DOHH2 (cell line): Measurements from ENCODE around the gene PEX14.

ENCODE experiments used
- H3F3A ChIP-seq: fragments of 200-600 bp; sonication (generic), shearing (Covaris generic); 2 replicates; pipeline ENCODE4 v1.6.0; 2016; ENCODE audit warnings: antibody characterized with exemption, mild to moderate bottlenecking; ENCODE audit not compliant: control insufficient read depth, insufficient read depth
- H3K27ac ChIP-seq: fragments of 200-600 bp; sonication (generic); 2 replicates; pipeline ENCODE4 v1.5.1; 2014; ENCODE audit warnings: low read depth, mild to moderate bottlenecking, low read length, moderate library complexity
- H3K27me3 ChIP-seq: fragments of 200-600 bp; sonication (generic); 2 replicates; pipeline ENCODE4 v1.6.1; 2014; ENCODE audit warnings: mild to moderate bottlenecking, low read length, mixed read lengths; ENCODE audit not compliant: control insufficient read depth
- H3K36me3 ChIP-seq: fragments of 200-600 bp; sonication (generic); 2 replicates; pipeline ENCODE4 v1.6.1; 2014; ENCODE audit warnings: mild to moderate bottlenecking, low read length, moderate library complexity, mixed read lengths; ENCODE audit not compliant: control insufficient read depth
- H3K4me1 ChIP-seq: fragments of 200-600 bp; sonication (generic); 2 replicates; pipeline ENCODE4 v1.6.1; 2014; ENCODE audit warnings: mild to moderate bottlenecking, low read length, mixed read lengths; ENCODE audit not compliant: control insufficient read depth
- H3K4me2 ChIP-seq: fragments of 200-600 bp; sonication (generic); 2 replicates; pipeline ENCODE4 v1.6.0; 2014; ENCODE audit warnings: mild to moderate bottlenecking, low read length, moderate library complexity
- H3K4me3 ChIP-seq: fragments of 200-600 bp; sonication (generic); 2 replicates; pipeline ENCODE4 v1.5.1; 2014; ENCODE audit warnings: mild to moderate bottlenecking, low read length, mixed read lengths
- H3K79me2 ChIP-seq: fragments of 200-600 bp; sonication (generic); 2 replicates; pipeline ENCODE4 v1.6.1; 2014; ENCODE audit warnings: mild to moderate bottlenecking, low read length, mixed read lengths; ENCODE audit not compliant: control insufficient read depth
- H3K9me2 ChIP-seq: fragments of 200-600 bp; sonication (generic); replicated peaks from 2 replicates; pipeline ENCODE4 v1.6.1; 2014; ENCODE audit warnings: mild to moderate bottlenecking, low read length, mixed read lengths; ENCODE audit not compliant: control insufficient read depth
- H3K9me3 ChIP-seq: fragments of 200-600 bp; sonication (generic); 2 replicates; pipeline ENCODE4 v1.6.1; 2014; ENCODE audit warnings: antibody characterized with exemption, low read length, mixed read lengths; ENCODE audit not compliant: control insufficient read depth, insufficient read depth
- H4K20me1 ChIP-seq: fragments of 200-600 bp; sonication (generic); 2 replicates; pipeline ENCODE4 v1.6.0; 2014; ENCODE audit warnings: low read depth, mild to moderate bottlenecking, antibody characterized with exemption, low read length, moderate library complexity; ENCODE audit not compliant: control insufficient read depth, insufficient read depth
- EZH2phosphoT487 ChIP-seq: fragments of 200-600 bp; sonication (generic); IDR thresholded peaks from 2 replicates; pipeline ENCODE4 v1.6.1; 2017; ENCODE audit warnings: borderline replicate concordance, mild to moderate bottlenecking, antibody characterized with exemption, low read length, moderate library complexity, mixed read lengths
- TF ChIP-seq, protein P1 (sequence below): fragments of 200-600 bp; sonication (generic); IDR thresholded peaks from one replicate; pipeline ENCODE4 v1.5.1; 2014; ENCODE audit warnings: antibody characterized with exemption, mild to moderate bottlenecking, low read depth, low read length; ENCODE audit not compliant: poor library complexity, severe bottlenecking

The PEX14 gene

DNA sequence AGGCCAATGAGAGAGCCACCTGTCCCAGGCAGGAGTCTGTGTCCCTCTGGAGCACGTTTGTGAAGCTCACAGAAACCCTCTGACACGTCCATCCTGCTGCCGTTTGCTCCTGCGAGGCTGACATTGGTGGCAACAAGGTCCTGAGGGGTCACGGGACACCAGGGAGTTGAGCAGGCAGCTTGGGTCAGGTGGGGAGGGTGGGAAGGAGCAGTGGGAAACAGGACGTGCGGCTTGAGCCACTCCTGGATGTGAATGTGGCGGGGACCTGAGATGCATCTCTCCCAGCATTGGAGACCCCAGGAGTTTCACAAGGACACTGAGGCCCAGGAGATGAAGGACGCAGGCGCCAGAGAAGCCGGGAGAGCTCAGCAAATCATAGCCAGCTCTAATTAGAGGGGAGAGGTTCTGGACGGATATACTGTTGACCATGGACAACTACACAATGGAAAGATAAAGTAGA lies 149.0 kb downstream of the PEX14 start:
- Histone ChIP-seq H3K4me1 (no peaks in the 10 kb centered on the region), H3K79me2 (no peaks in the 10 kb centered on the region), H3K36me3 (no peaks in the 10 kb centered on the region), H3F3A (no peaks in the 10 kb centered on the region), H3K27ac (no peak overlapping the region), H4K20me1 (no peaks in the 10 kb centered on the region), H3K4me2 (no peak overlapping the region), H3K4me3 (no peak overlapping the region), H3K9me3 (no peaks in the 10 kb centered on the region), H3K9me2 (no peaks in the 10 kb centered on the region), H3K27me3 (no peaks in the 10 kb centered on the region)
- TF ChIP-seq, protein P1, sequence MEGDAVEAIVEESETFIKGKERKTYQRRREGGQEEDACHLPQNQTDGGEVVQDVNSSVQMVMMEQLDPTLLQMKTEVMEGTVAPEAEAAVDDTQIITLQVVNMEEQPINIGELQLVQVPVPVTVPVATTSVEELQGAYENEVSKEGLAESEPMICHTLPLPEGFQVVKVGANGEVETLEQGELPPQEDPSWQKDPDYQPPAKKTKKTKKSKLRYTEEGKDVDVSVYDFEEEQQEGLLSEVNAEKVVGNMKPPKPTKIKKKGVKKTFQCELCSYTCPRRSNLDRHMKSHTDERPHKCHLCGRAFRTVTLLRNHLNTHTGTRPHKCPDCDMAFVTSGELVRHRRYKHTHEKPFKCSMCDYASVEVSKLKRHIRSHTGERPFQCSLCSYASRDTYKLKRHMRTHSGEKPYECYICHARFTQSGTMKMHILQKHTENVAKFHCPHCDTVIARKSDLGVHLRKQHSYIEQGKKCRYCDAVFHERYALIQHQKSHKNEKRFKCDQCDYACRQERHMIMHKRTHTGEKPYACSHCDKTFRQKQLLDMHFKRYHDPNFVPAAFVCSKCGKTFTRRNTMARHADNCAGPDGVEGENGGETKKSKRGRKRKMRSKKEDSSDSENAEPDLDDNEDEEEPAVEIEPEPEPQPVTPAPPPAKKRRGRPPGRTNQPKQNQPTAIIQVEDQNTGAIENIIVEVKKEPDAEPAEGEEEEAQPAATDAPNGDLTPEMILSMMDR, result no peak
- no peak for TF ChIP-seq EZH2phosphoT487

DNA sequence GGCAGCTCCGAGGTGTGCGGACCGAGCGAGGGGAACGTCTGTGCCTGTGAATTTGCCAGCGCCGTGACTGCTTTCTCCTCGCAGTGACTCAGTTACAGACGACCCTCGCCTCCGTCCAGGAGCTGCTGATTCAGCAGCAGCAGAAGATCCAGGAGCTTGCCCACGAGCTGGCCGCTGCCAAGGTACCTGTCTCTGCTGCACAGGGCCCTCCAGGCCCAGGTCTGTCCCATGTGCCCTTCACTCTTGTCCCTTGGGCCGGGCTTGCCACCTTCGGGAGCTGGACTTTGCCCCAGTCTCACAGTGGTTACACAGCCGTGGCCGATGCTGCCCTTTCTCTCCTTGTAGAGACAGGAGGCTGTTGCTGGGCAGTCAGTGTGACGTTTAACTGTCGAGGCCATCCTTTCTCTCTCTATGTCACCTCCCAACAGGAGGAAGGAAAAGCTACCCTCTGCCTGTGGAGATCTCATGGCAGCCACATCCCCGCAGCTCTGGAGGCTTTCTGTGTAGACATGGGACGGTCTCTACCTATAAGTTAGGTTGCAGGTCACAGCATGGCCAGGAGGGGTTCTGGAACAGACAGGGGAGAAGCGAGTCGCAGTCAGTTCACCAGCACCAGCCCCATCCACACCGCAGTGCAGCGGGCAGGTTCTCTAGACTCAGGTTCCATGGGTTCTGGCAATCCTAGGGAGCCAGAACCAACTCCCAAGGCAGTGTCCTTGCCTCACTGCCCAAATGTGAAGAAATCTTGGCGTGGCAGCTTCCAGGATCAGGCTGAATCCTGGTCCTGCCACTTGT lies 149.7 kb downstream of the PEX14 start:
- H3K4me2 ChIP-seq, result no peak overlapping the region
- no peaks in the 10 kb centered on the region for H3K36me3 ChIP-seq
- no peaks in the 10 kb centered on the region for H3F3A ChIP-seq
- no peaks in the 10 kb centered on the region for H4K20me1 ChIP-seq
- no peak overlapping the region for H3K4me3 ChIP-seq
- H3K9me3 ChIP-seq, result no peaks in the 10 kb centered on the region
- H3K27me3 ChIP-seq, result no peaks in the 10 kb centered on the region
- no peak overlapping the region for H3K27ac ChIP-seq
- no peaks in the 10 kb centered on the region for H3K4me1 ChIP-seq
- no peaks in the 10 kb centered on the region for H3K79me2 ChIP-seq
- TF ChIP-seq, protein P1, result no peak
- TF ChIP-seq EZH2phosphoT487, result no peak
- H3K9me2 ChIP-seq, result no peaks in the 10 kb centered on the region

DNA sequence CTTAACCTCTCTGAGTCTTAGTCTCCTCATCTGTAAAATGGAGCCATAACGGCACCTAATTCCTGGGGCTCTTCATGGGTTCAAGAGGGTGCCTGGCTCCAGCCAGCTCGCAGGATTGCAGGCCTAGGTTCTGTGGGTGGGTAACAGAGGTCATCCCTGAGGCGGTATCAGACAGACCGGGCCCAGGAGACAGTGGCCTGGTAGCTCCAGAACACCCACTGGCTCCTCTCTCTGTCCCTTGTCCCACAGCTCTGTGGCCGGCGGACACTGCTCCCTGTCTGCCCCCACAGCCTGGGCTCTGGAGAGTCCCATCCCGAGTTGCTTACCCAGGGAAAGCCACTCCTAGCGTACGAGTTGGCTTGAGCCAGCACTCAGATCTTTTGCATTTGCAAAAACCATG lies 150.3 kb downstream of the PEX14 start:
- Histone ChIP-seq H3K27ac (no peak overlapping the region), H3K9me3 (no peaks in the 10 kb centered on the region), H3K79me2 (no peaks in the 10 kb centered on the region), H3K4me1 (no peaks in the 10 kb centered on the region), H3K27me3 (no peaks in the 10 kb centered on the region), H3F3A (no peaks in the 10 kb centered on the region), H3K36me3 (no peaks in the 10 kb centered on the region), H3K4me3 (no peak overlapping the region), H3K9me2 (no peaks in the 10 kb centered on the region), H4K20me1 (no peaks in the 10 kb centered on the region), H3K4me2 (no peak overlapping the region)
- TF ChIP-seq, protein P1, result no peak
- TF ChIP-seq EZH2phosphoT487, result no peak
